ENCODE measurements around the gene TP53BP1. TPM values are rescaled to one million over a fixed set of nuclear protein-coding genes. Genes with fewer than 3 reads are reported as not detected.
A peak's percentile ranks its signal among the peaks of the same experiment; 100 is the strongest.

The TP53BP1 gene
- total RNA-seq, 1 donor from 2014 or later: 41.0 TPM

- intact Hi-C loops (cut with DNase I): no loop called here
- no peaks in the 10 kb centered on the region for H3K9me3 ChIP-seq
- no peak overlapping the region for H3K27ac ChIP-seq
- H3K4me3 ChIP-seq: no peak overlapping the region
- DNase-seq (no peak), ATAC-seq (no peak)
- no peaks in the 10 kb centered on the region for H3K4me1 ChIP-seq
- TF ChIP-seq, protein P1, sequence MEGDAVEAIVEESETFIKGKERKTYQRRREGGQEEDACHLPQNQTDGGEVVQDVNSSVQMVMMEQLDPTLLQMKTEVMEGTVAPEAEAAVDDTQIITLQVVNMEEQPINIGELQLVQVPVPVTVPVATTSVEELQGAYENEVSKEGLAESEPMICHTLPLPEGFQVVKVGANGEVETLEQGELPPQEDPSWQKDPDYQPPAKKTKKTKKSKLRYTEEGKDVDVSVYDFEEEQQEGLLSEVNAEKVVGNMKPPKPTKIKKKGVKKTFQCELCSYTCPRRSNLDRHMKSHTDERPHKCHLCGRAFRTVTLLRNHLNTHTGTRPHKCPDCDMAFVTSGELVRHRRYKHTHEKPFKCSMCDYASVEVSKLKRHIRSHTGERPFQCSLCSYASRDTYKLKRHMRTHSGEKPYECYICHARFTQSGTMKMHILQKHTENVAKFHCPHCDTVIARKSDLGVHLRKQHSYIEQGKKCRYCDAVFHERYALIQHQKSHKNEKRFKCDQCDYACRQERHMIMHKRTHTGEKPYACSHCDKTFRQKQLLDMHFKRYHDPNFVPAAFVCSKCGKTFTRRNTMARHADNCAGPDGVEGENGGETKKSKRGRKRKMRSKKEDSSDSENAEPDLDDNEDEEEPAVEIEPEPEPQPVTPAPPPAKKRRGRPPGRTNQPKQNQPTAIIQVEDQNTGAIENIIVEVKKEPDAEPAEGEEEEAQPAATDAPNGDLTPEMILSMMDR (IDR thresholded peaks at IDR 0.05): peak; percentile 24
- H3K36me3 ChIP-seq: peaks cover 68% of the 10 kb centered on the region
- H3K27me3 ChIP-seq (ENCODE audit: low read depth): no peaks in the 10 kb centered on the region
These were observed 9.4 kb downstream of the TP53BP1 start for GRCh38 chr15:43483297-43484128.

DNA sequence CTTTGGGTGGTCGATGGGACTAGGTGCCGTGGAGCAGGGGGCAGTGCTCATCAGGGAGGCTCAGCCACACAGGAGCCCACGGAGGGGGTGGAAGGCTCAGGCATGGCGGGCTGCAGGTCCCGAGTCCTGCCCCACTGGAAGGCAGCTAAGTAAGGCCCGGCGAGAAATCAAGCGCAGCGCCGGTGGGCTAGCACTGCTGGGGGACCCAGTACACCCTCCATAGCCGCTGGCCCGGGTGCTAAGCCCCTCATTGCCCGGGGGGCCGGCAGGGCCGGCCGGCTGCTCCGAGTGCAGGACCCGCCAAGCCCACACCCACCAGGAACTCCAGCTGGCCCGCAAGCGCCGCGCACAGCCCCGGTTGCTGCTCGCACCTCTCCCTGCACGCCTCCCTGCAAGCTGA lies 19.1 kb downstream of the TP53BP1 start:
- Histone ChIP-seq H3K27me3 (ENCODE audit: low read depth) (no peaks in the 10 kb centered on the region), H3K9me3 (no peaks in the 10 kb centered on the region), H3K4me1 (no peaks in the 10 kb centered on the region), H3K36me3 (peaks cover 97% of the 10 kb centered on the region), H3K4me3 (no peak overlapping the region), H3K27ac (no peak overlapping the region)
- DNase-seq (no peak), ATAC-seq (no peak)
- intact Hi-C loops (cut with DNase I): no loop called here
- TF ChIP-seq, protein P1 (IDR thresholded peaks at IDR 0.05): no peak

- Histone ChIP-seq H3K36me3 (peaks cover 97% of the 10 kb centered on the region), H3K27me3 (ENCODE audit: low read depth) (no peaks in the 10 kb centered on the region), H3K27ac (no peak overlapping the region), H3K4me1 (no peaks in the 10 kb centered on the region), H3K4me3 (no peak overlapping the region), H3K9me3 (no peaks in the 10 kb centered on the region)
- no peak for DNase-seq
- no peak for ATAC-seq
- TF ChIP-seq, protein P1 (IDR thresholded peaks at IDR 0.05): no peak
- intact Hi-C loops (cut with DNase I): no loop called here
These were observed 21.0 kb downstream of the TP53BP1 start for GRCh38 chr15:43471975-43472374.

GRCh38 chr15:43469867-43470266 lies 23.1 kb downstream of the TP53BP1 start:
- Histone ChIP-seq H3K4me3 (no peak overlapping the region), H3K27ac (no peak overlapping the region), H3K4me1 (no peaks in the 10 kb centered on the region), H3K9me3 (no peaks in the 10 kb centered on the region), H3K27me3 (ENCODE audit: low read depth) (no peaks in the 10 kb centered on the region), H3K36me3 (peaks cover 94% of the 10 kb centered on the region)
- ATAC-seq (no peak), DNase-seq (no peak)
- TF ChIP-seq, protein P1 (IDR thresholded peaks at IDR 0.05): no peak
- intact Hi-C loops (cut with DNase I): no loop called here

- no peaks in the 10 kb centered on the region for H3K27me3 ChIP-seq (ENCODE audit: low read depth)
- no peaks in the 10 kb centered on the region for H3K4me1 ChIP-seq
- no peak overlapping the region for H3K4me3 ChIP-seq
- DNase-seq: no peak
- intact Hi-C loops (cut with DNase I): no loop called here
- peak in 1 of 2 donors; percentile 21 for ATAC-seq
- TF ChIP-seq, protein P1 (IDR thresholded peaks at IDR 0.05): no peak
- peaks cover 79% of the 10 kb centered on the region for H3K36me3 ChIP-seq
- no peaks in the 10 kb centered on the region for H3K9me3 ChIP-seq
- H3K27ac ChIP-seq: no peak overlapping the region
These were observed 27.9 kb downstream of the TP53BP1 start for GRCh38 chr15:43465100-43465499.
